Activated CD8-positive, alpha-beta memory T cell treated with anti-CD3 and anti-CD28 coated beads for 4 hours (primary cell): Measurements from ENCODE around the gene MZB1.
"Not testable (repeated sequence)": the region's sequence is repeated elsewhere in the genome, so short reads cannot be mapped to it uniquely, and the experiment has no call there.

ENCODE experiments used
- DNase-seq, 2 donors: peaks; one replicate each; pipeline ENCODE4 v3.0.0-alpha.2; 2020; ENCODE audit warnings: low read depth in 2 of 2

MZB1 gene

DNA sequence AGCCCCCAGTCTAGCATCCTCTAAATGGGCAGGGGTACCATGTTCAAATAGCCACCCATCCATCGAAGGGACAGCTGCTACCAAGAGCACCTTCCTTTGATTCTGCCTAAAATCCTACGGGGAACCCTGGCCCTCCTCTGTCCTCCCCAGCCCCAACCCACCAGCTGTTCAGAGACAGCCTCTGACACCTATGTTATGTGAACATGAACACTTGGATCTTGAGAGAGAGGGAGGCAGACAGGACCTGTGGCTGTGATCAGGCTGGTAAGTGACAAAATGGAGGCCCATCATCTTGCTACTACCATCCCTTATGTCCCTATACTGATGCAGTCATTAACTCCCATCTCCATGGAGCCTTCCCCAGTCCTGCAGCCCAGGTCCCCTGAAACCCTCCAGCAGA lies 14.8 kb downstream of the MZB1 start:
- no peak for DNase-seq

DNA sequence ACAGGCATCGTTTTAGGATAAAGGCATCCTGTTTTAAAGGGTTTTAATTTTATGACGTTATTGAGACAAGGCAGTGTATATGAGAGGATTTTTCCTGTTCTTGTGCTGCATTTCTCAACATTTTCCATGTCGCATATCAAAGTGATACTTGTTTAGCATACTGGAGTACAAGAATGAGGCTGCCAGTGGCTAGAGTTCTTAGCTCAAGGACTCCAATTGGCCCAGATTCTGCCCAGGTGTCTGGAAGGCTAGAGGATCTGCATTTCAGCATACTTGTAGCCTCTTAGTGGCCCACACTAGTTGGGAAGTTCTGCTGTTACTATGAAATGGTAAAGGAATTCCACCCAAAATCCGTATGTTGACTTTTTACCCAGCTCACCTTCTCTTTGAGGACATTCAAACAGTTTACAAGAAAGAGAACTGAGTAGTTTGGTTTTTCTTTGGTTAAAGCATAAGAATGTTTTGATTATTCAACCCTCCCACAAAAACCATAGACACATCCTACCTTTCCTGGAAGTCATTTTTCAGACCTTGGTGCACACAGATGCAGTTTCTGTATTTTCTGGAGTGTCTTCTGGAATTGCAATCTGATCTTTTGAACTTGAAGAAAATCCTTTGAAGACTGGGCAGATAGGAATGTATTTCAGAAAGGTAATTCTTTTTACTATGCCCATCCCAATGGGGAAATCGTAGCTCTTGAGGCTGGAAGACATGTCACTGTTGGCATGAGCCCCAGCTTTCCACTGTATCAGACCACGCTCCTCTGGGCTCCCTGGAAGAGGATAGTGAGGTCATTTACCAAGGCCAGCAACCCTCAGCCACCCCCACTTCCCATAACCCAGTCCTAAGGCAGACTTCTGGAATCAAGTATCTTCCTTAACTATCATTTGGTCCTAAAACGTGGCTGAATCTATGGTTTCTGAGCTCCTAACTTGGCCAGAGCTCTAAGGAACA lies 18.0 kb downstream of the MZB1 start:
- DNase-seq = no peak

- no peak for DNase-seq
These were observed 20.5 kb downstream of the MZB1 start for GRCh38 chr5:139369181-139369580.

GRCh38 chr5:139368613-139369012 lies 21.1 kb downstream of the MZB1 start:
- DNase-seq = no peak

GRCh38 chr5:139364466-139364865 lies 25.2 kb downstream of the MZB1 start:
- DNase-seq = no peak

GRCh38 chr5:139363937-139364336 lies 25.8 kb downstream of the MZB1 start:
- no peak for DNase-seq

GRCh38 chr5:139361835-139362429 lies 27.8 kb downstream of the MZB1 start:
- DNase-seq = no peak

DNA sequence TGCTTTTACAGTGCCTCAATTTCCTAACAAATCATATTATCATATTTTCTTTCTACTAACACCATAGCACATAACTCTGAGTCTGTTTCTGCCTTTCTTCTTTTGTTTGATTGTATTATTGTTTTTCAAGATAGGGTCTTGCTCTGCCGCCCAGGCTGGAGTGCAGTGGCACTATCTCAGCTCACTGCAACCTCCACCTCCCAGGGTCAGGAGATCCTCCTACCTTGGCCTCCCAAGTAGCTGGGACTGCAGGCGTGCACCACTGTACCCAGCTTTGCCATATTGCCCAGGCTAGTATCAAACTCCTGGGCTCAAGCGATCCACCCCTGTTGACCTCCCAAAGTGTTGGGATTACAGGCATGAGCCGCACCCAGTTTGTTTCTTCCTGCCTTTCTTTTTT lies 29.3 kb downstream of the MZB1 start:
- no peak for DNase-seq

GRCh38 chr5:139358064-139358463 lies 31.6 kb downstream of the MZB1 start:
- DNase-seq = no peak

DNA sequence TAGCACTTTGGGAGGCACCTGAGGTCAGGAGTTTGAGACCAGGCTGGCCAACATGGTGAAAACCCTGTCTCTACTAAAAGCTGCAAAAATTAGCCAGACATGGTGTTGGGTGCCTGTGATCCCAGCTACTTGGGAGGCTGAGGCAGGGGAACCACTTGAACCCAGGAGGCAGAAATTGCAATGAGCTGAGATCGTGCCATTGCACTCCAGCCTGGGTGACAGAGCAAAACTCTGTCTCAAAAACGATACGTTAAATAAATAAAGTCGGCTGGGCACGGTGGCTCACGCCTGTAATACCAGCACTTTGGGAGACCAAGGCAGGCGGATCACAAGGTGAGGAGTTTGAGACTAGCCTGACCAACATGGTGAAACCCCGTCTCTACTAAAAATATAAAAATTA lies 33.8 kb downstream of the MZB1 start:
- not testable (repeated sequence) for DNase-seq

DNA sequence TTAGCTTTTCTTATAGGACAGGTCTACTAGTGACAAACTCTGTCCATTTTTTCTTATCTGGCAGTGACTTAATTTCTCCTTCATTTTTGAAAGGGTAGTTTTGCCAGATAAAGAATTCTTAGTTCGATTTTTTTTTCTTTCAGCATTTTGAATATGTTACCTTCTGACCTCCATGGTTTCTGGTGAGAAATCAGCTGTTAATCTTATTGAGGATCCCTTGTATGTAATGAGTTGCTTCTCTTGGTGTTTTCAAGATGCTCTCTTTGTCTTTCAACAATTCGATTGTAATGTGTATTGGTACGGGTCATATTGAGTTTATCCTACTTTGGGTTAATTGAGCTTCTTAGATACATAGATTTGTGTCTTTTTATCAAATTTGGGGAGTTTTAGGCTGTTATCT lies 35.5 kb downstream of the MZB1 start:
- no peak for DNase-seq

DNA sequence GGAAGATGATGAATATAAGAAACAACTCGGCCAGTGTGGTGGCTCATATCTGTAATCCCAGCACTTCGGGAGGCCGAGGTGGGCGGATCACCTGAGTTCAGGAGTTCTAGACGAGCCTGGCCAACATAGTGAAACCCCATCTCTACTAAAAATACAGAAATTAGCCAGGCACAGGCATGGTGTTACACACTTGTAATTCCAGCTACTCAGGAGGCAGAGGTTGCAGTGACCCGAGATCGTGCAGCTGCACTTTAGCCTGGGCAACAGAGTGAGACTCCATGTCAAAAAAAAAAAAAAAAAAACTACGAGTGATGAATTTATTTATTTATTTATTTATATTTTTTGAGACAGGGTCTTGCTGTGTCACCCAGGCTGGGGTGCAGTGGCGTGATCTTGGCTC lies 41.9 kb downstream of the MZB1 start:
- not testable (repeated sequence) for DNase-seq

- not testable (repeated sequence) for DNase-seq
These were observed 44.3 kb downstream of the MZB1 start for GRCh38 chr5:139345442-139345841.

GRCh38 chr5:139344177-139344576 lies 45.5 kb downstream of the MZB1 start:
- DNase-seq = no peak

- DNase-seq = no peak
These were observed 46.2 kb downstream of the MZB1 start for GRCh38 chr5:139343476-139343875.

DNA sequence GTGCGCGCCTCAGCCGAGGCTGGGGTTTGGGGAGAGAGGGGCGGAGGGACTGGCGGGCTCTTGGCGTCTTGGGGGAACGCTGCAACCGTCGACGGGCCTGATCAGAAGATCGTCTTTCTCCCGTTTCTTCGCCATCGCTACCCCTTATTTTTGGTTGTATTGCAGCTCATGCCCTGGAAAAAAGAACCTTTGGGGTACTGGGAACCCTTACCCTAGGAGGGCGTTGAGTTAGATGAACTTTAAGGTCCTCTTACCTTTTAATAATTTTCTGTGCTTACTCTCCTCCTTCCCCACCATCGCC lies 47.3 kb downstream of the MZB1 start:
- peak in 1 of 2 donors; percentile 58 for DNase-seq

- DNase-seq = peak; percentile 95 to 96
These were observed 47.9 kb downstream of the MZB1 start, which contains the start of gene PAIP2 for GRCh38 chr5:139341689-139342422. TSS of gene PAIP2 (plus strand) at chr5:139341854. CDS start at chr5:139363785, 21,931 bp downstream.

DNA sequence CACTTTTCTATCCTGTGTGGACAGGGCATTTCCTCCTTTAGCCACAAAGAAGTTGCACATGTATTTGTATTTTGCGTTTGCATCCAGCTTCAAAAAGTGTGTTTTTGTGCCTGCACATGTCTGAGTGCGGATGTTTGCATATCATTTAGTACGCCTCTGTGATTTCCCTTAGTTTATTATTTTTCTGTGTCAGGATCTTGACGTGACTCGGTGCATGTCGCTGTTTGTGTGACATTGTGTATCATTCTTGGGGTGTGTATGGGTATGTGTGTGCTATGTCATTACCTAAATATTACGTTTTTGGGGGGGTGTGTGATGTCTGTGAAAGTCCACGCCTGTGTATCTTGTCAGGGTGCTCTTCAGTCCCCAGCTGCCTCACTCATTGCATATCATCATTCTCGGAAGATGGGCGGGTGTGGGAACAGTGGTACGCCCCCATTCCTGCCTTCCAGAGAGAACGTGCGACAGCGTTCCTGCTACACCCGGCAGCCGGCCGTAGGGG lies 48.5 kb downstream of the MZB1 start:
- DNase-seq = no peak

DNA sequence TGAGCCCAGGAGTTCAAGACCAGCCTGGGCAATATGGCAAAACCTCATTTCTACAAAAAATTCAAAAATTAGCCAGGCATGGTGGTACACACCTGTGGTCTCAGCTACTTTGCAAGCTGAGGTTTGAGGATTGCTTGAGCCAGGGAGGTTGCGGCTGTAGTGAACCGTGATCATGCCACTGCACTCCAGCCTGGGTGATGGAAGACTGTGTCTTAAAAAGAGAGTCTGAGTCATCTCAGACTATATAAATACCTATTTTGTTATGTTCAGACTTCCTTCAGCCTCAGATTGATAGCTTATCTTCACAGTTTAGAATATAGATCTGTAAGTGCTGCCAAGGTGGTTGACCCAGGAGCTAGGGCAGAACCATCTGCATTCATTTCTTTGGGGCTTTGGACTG lies 49.7 kb downstream of the MZB1 start:
- DNase-seq = no peak
